ENCODE measurements around the gene NMD3. TPM values are rescaled to one million over a fixed set of nuclear protein-coding genes. Genes with fewer than 3 reads are reported as not detected.
A peak's percentile ranks its signal among the peaks of the same experiment; 100 is the strongest.

NMD3 gene
- total RNA-seq, 2 experiments from 2014 or later: 43.4 to 44.6 TPM

- no peaks in the 10 kb centered on the region for H3K9me3 Mint-ChIP-seq (ENCODE audit: insufficient read depth)
- DNase-seq (no peak), ATAC-seq (no peak)
- H3K4me3 Mint-ChIP-seq: no peak overlapping the region
- H3K27me3 Mint-ChIP-seq (ENCODE audit: low read depth): peaks cover 26% of the 10 kb centered on the region
- POLR2A ChIA-PET: interaction anchor here (1.0 kb wide), 2 partner anchors 9 to 721 kb away, joined by 3 read pairs; no protein-coding TSS in a partner anchor
- CTCF ChIA-PET: interaction anchor here (0.6 to 1.8 kb wide), 2 partner anchors 72 to 256 kb away, joined by 3 to 5 read pairs; no protein-coding TSS in a partner anchor
- no peaks in the 10 kb centered on the region for H3K4me1 Mint-ChIP-seq (ENCODE audit: low read depth)
- no peaks in the 10 kb centered on the region for H3K36me3 Mint-ChIP-seq (ENCODE audit: low read depth)
- no peak overlapping the region for H3K27ac Mint-ChIP-seq
Measured at GRCh38 chr3:161212171-161212771, 8.8 kb upstream of the NMD3 start.

GRCh38 chr3:161212906-161213305 is 8.2 kb upstream of the NMD3 start:
- Mint-ChIP-seq H3K27me3 (ENCODE audit: low read depth) (peaks cover 26% of the 10 kb centered on the region), H3K36me3 (ENCODE audit: low read depth) (no peaks in the 10 kb centered on the region), H3K4me3 (no peak overlapping the region), H3K27ac (no peak overlapping the region), H3K9me3 (ENCODE audit: insufficient read depth) (no peaks in the 10 kb centered on the region), H3K4me1 (ENCODE audit: low read depth) (no peaks in the 10 kb centered on the region)
- DNase-seq (no peak), ATAC-seq (no peak)
- CTCF ChIA-PET: interaction anchor here (1.8 kb wide), 1 partner anchor 256 kb away, joined by 5 read pairs; no protein-coding TSS in a partner anchor
- POLR2A ChIA-PET: interaction anchor here (1.0 to 1.2 kb wide), 2 partner anchors 8 to 9 kb away, joined by 3 read pairs; no protein-coding TSS in a partner anchor

- ATAC-seq (no peak), DNase-seq (no peak)
- peaks cover 26% of the 10 kb centered on the region for H3K27me3 Mint-ChIP-seq (ENCODE audit: low read depth)
- no peaks in the 10 kb centered on the region for H3K36me3 Mint-ChIP-seq (ENCODE audit: low read depth)
- no peaks in the 10 kb centered on the region for H3K4me1 Mint-ChIP-seq (ENCODE audit: low read depth)
- POLR2A ChIA-PET: interaction anchor here (1.2 kb wide), 1 partner anchor 9 kb away, joined by 3 read pairs; no protein-coding TSS in a partner anchor
- H3K27ac Mint-ChIP-seq: no peak overlapping the region
- H3K4me3 Mint-ChIP-seq: no peak overlapping the region
- H3K9me3 Mint-ChIP-seq (ENCODE audit: insufficient read depth): no peaks in the 10 kb centered on the region
- CTCF ChIA-PET: no interaction called here
Measured at GRCh38 chr3:161213644-161214043, 7.5 kb upstream of the NMD3 start.

GRCh38 chr3:161215185-161215584 is 5.9 kb upstream of the NMD3 start:
- Mint-ChIP-seq H3K9me3 (ENCODE audit: insufficient read depth) (no peaks in the 10 kb centered on the region), H3K4me1 (ENCODE audit: low read depth) (peaks cover under 1% of the 10 kb centered on the region), H3K27ac (no peak overlapping the region), H3K4me3 (no peak overlapping the region), H3K36me3 (ENCODE audit: low read depth) (no peaks in the 10 kb centered on the region), H3K27me3 (ENCODE audit: low read depth) (peaks cover 24% of the 10 kb centered on the region)
- ChIA-PET POLR2A (no interaction called here), CTCF (no interaction called here)
- no peak for DNase-seq
- ATAC-seq: no peak

- peaks cover 2% of the 10 kb centered on the region for H3K36me3 Mint-ChIP-seq (ENCODE audit: low read depth)
- no peaks in the 10 kb centered on the region for H3K9me3 Mint-ChIP-seq (ENCODE audit: insufficient read depth)
- no peak overlapping the region for H3K4me3 Mint-ChIP-seq
- peaks cover 9% of the 10 kb centered on the region for H3K4me1 Mint-ChIP-seq (ENCODE audit: low read depth)
- no peak for DNase-seq
- no peak for ATAC-seq
- ChIA-PET CTCF (interaction anchor here (0.8 kb wide), 1 partner anchor 9 kb away, joined by 3 read pairs; no protein-coding TSS in a partner anchor), POLR2A (no interaction called here)
- peaks cover 18% of the 10 kb centered on the region for H3K27me3 Mint-ChIP-seq (ENCODE audit: low read depth)
- H3K27ac Mint-ChIP-seq: no peak overlapping the region
Measured at GRCh38 chr3:161217496-161217895, 3.6 kb upstream of the NMD3 start.

GRCh38 chr3:161219495-161219894 is 1.6 kb upstream of the NMD3 start:
- ChIA-PET CTCF (no interaction called here), POLR2A (no interaction called here)
- Mint-ChIP-seq H3K27me3 (ENCODE audit: low read depth) (peaks cover 10% of the 10 kb centered on the region), H3K36me3 (ENCODE audit: low read depth) (peaks cover 10% of the 10 kb centered on the region), H3K4me1 (ENCODE audit: low read depth) (peaks cover 24% of the 10 kb centered on the region), H3K27ac (no peak overlapping the region), H3K9me3 (ENCODE audit: insufficient read depth) (no peaks in the 10 kb centered on the region), H3K4me3 (no peak overlapping the region)
- ATAC-seq (no peak), DNase-seq (no peak)

GRCh38 chr3:161221806-161222600 is 892 bp downstream of the NMD3 start:
- peaks cover 33% of the 10 kb centered on the region for H3K4me1 Mint-ChIP-seq (ENCODE audit: low read depth)

GRCh38 chr3:161222662-161223061 is 1.6 kb downstream of the NMD3 start:
- Mint-ChIP-seq H3K27ac (no peak overlapping the region), H3K9me3 (ENCODE audit: insufficient read depth) (no peaks in the 10 kb centered on the region), H3K36me3 (ENCODE audit: low read depth) (peaks cover 20% of the 10 kb centered on the region), H3K27me3 (ENCODE audit: low read depth) (no peaks in the 10 kb centered on the region), H3K4me1 (ENCODE audit: low read depth) (peaks cover 33% of the 10 kb centered on the region), H3K4me3 (peak overlapping the region; percentile 87)
- ATAC-seq (no peak), DNase-seq (no peak)
- CTCF ChIA-PET: interaction anchor here (0.7 to 1.6 kb wide), 6 partner anchors 8 to 266 kb away, joined by 3 to 6 read pairs (median 3); no protein-coding TSS in a partner anchor
- POLR2A ChIA-PET: interaction anchor here (1.2 to 1.3 kb wide), 2 partner anchors 9 to 116 kb away, joined by 3 read pairs; no protein-coding TSS in a partner anchor

More at GRCh38 chr3:161221806-161222600, 892 bp downstream of the NMD3 start:
- Mint-ChIP-seq H3K4me3 (peak overlapping the region; percentile 87), H3K27ac (peak overlapping the region; percentile 90), H3K36me3 (ENCODE audit: low read depth) (peaks cover 18% of the 10 kb centered on the region), H3K9me3 (ENCODE audit: insufficient read depth) (no peaks in the 10 kb centered on the region), H3K27me3 (ENCODE audit: low read depth) (no peaks in the 10 kb centered on the region)
- POLR2A ChIA-PET: interaction anchor here (0.6 to 1.3 kb wide), 3 partner anchors 9 to 124 kb away, joined by 3 to 4 read pairs (median 3); no protein-coding TSS in a partner anchor
- ATAC-seq: no peak
- DNase-seq: peak; percentile 37
- CTCF ChIA-PET: interaction anchor here (0.7 to 1.6 kb wide), 6 partner anchors 9 to 265 kb away, joined by 3 to 6 read pairs (median 3); no protein-coding TSS in a partner anchor

GRCh38 chr3:161224786-161225185 is 3.7 kb downstream of the NMD3 start:
- Mint-ChIP-seq H3K4me1 (ENCODE audit: low read depth) (peaks cover 33% of the 10 kb centered on the region), H3K27ac (no peak overlapping the region), H3K9me3 (ENCODE audit: insufficient read depth) (no peaks in the 10 kb centered on the region), H3K27me3 (ENCODE audit: low read depth) (no peaks in the 10 kb centered on the region), H3K4me3 (no peak overlapping the region), H3K36me3 (ENCODE audit: low read depth) (peaks cover 20% of the 10 kb centered on the region)
- ChIA-PET CTCF (no interaction called here), POLR2A (interaction anchor here (0.8 kb wide), 1 partner anchor 281 kb away, joined by 3 read pairs; no protein-coding TSS in a partner anchor)
- DNase-seq: no peak
- no peak for ATAC-seq

- H3K4me3 Mint-ChIP-seq: no peak overlapping the region
- no peaks in the 10 kb centered on the region for H3K27me3 Mint-ChIP-seq (ENCODE audit: low read depth)
- DNase-seq (no peak), ATAC-seq (no peak)
- no peak overlapping the region for H3K27ac Mint-ChIP-seq
- ChIA-PET CTCF (interaction anchor here (1.2 kb wide), 1 partner anchor 8 kb away, joined by 3 read pairs; no protein-coding TSS in a partner anchor), POLR2A (no interaction called here)
- peaks cover 4% of the 10 kb centered on the region for H3K4me1 Mint-ChIP-seq (ENCODE audit: low read depth)
- no peaks in the 10 kb centered on the region for H3K9me3 Mint-ChIP-seq (ENCODE audit: insufficient read depth)
- peaks cover 19% of the 10 kb centered on the region for H3K36me3 Mint-ChIP-seq (ENCODE audit: low read depth)
Measured at GRCh38 chr3:161230621-161231171, 9.6 kb downstream of the NMD3 start.

GRCh38 chr3:161231861-161232260 is 10.8 kb downstream of the NMD3 start:
- DNase-seq (no peak), ATAC-seq (no peak)
- peaks cover 26% of the 10 kb centered on the region for H3K36me3 Mint-ChIP-seq (ENCODE audit: low read depth)
- H3K27ac Mint-ChIP-seq: no peak overlapping the region
- ChIA-PET CTCF (no interaction called here), POLR2A (interaction anchor here (0.7 kb wide), 1 partner anchor 11 kb away, joined by 3 read pairs; no protein-coding TSS in a partner anchor)
- H3K27me3 Mint-ChIP-seq (ENCODE audit: low read depth): no peaks in the 10 kb centered on the region
- H3K9me3 Mint-ChIP-seq (ENCODE audit: insufficient read depth): no peaks in the 10 kb centered on the region
- no peak overlapping the region for H3K4me3 Mint-ChIP-seq
- peaks cover 2% of the 10 kb centered on the region for H3K4me1 Mint-ChIP-seq (ENCODE audit: low read depth)

Data from activated CD8-positive, alpha-beta T cell treated with anti-CD3 and anti-CD28 coated beads, Interleukin-2, amount 10 ng/mL, durations not matched to agents 7 days and 5 days (primary cell).